WTC11 (cell line): Measurements from ENCODE around the gene TMC1. TPM values are rescaled to one million over a fixed set of nuclear protein-coding genes. Genes with fewer than 3 reads are reported as not detected.

Source experiments
- ATAC-seq: fragments of 200-7000 bp; cut with Tn5 transposase; 2 replicates; pipeline ENCODE4 v1.10.0; 2021; ENCODE audit warnings: mild to moderate bottlenecking, moderate library complexity
- CTCF ChIA-PET: fragments of 300-600 bp; sonication (Branson Sonifier 250); formaldehyde crosslinking; loops from one replicate; lab custom pipeline; 2021; ENCODE audit warnings: antibody characterized with exemption; lab: Charles Lee
- POLR2A ChIA-PET: fragments of 350-600 bp; sonication (Branson Sonifier 250); formaldehyde crosslinking; loops from one replicate; lab custom pipeline; 2021; ENCODE audit warnings: antibody characterized with exemption; lab: Charles Lee
- DNase-seq: peaks from one replicate; pipeline ENCODE4 v3.0.0; 2021; ENCODE audit warnings: low spot score
- H3K27ac Mint-ChIP-seq: 2 replicates; pipeline ENCODE4 v1.8.0; 2021; ENCODE audit warnings: mixed read lengths
- H3K27me3 Mint-ChIP-seq: 2 replicates; pipeline ENCODE4 v1.8.0; 2021; ENCODE audit warnings: low read depth, mild to moderate bottlenecking, moderate library complexity, mixed read lengths
- H3K36me3 Mint-ChIP-seq: 2 replicates; pipeline ENCODE4 v1.8.0; 2021; ENCODE audit warnings: mixed read lengths
- H3K4me1 Mint-ChIP-seq: 2 replicates; pipeline ENCODE4 v1.8.0; 2022; ENCODE audit warnings: mixed read lengths
- H3K4me3 Mint-ChIP-seq: 2 replicates; pipeline ENCODE4 v1.8.0; 2021; ENCODE audit warnings: mild to moderate bottlenecking, moderate library complexity, mixed read lengths
- H3K9me3 Mint-ChIP-seq: 2 replicates; pipeline ENCODE4 v1.8.0; 2021; ENCODE audit warnings: mixed read lengths
- ARID4B ChIP-seq: sonication (generic); formaldehyde crosslinking; IDR thresholded peaks from 2 replicates; pipeline ENCODE4 v1.8.0; 2023; ENCODE audit warnings: missing genetic modification reagents, mild to moderate bottlenecking, borderline replicate concordance
- CBFB ChIP-seq: sonication (generic); formaldehyde crosslinking; IDR thresholded peaks from 2 replicates; pipeline ENCODE4 v1.8.1; 2022; ENCODE audit warnings: mild to moderate bottlenecking, low read depth, missing genetic modification reagents
- CDX4 ChIP-seq: fragments of 250-450 bp; sonication (Bioruptor Pico); IDR thresholded peaks from 2 replicates; pipeline ENCODE4 v1.9.0; 2021; ENCODE audit warnings: moderate library complexity, mild to moderate bottlenecking, inconsistent platforms, borderline replicate concordance
- E2F4 ChIP-seq: sonication (generic); formaldehyde crosslinking; IDR thresholded peaks from 2 replicates; pipeline ENCODE4 v1.8.1; 2022; ENCODE audit warnings: low read depth, mild to moderate bottlenecking, moderate library complexity, missing genetic modification reagents, borderline replicate concordance
- ETV6 ChIP-seq: sonication (generic); formaldehyde crosslinking; IDR thresholded peaks from 2 replicates; pipeline ENCODE4 v1.8.1; 2022; ENCODE audit warnings: mild to moderate bottlenecking, missing genetic modification reagents
- FOXK1 ChIP-seq: sonication (generic); formaldehyde crosslinking; IDR thresholded peaks from 2 replicates; pipeline ENCODE4 v1.8.0; 2022; ENCODE audit warnings: mild to moderate bottlenecking, moderate library complexity, missing genetic modification reagents
- KAT7 ChIP-seq: sonication (generic); formaldehyde crosslinking; IDR thresholded peaks from 2 replicates; pipeline ENCODE4 v1.8.1; 2023; ENCODE audit warnings: missing genetic modification reagents, mild to moderate bottlenecking, borderline replicate concordance
- NFYB ChIP-seq: sonication (generic); formaldehyde crosslinking; conservative IDR thresholded peaks from 2 replicates; pipeline ENCODE4 v1.8.0; 2022; ENCODE audit warnings: low read depth, missing genetic modification reagents
- PREB ChIP-seq: sonication (generic); formaldehyde crosslinking; IDR thresholded peaks from 2 replicates; pipeline ENCODE4 v1.8.1; 2022; ENCODE audit warnings: mild to moderate bottlenecking, missing genetic modification reagents, moderate library complexity, borderline replicate concordance
- RORB ChIP-seq: fragments of 250-450 bp; sonication (Bioruptor Pico); IDR thresholded peaks from 2 replicates; pipeline ENCODE4 v1.9.0; 2021; ENCODE audit warnings: mild to moderate bottlenecking
- SMAD3 ChIP-seq: sonication (generic); formaldehyde crosslinking; IDR thresholded peaks from 2 replicates; pipeline ENCODE4 v1.8.0; 2022; ENCODE audit warnings: missing genetic modification reagents, mild to moderate bottlenecking, borderline replicate concordance
- SP1 ChIP-seq: sonication (generic); formaldehyde crosslinking; conservative IDR thresholded peaks from 2 replicates; pipeline ENCODE4 v1.8.1; 2022; ENCODE audit warnings: missing genetic modification reagents
- STAT6 ChIP-seq: sonication (generic); formaldehyde crosslinking; conservative IDR thresholded peaks from 2 replicates; pipeline ENCODE4 v1.8.1; 2023; ENCODE audit warnings: mild to moderate bottlenecking, low read depth, missing genetic modification reagents, moderate library complexity
- TP53 ChIP-seq: sonication (generic); formaldehyde crosslinking; IDR thresholded peaks from 2 replicates; pipeline ENCODE4 v1.8.1; 2023; ENCODE audit warnings: mild to moderate bottlenecking, missing genetic modification reagents
- ZBTB21 ChIP-seq: sonication (generic); formaldehyde crosslinking; IDR thresholded peaks from 2 replicates; pipeline ENCODE4 v1.8.1; 2023; ENCODE audit warnings: mild to moderate bottlenecking, missing genetic modification reagents, borderline replicate concordance
- ZNF219 ChIP-seq: sonication (generic); formaldehyde crosslinking; IDR thresholded peaks from 2 replicates; pipeline ENCODE4 v1.8.0; 2023; ENCODE audit warnings: missing genetic modification reagents, mild to moderate bottlenecking, borderline replicate concordance
- ZNF425 ChIP-seq: fragments of 250-450 bp; sonication (Bioruptor Pico); conservative IDR thresholded peaks from 2 replicates; pipeline ENCODE4 v1.9.0; 2021; ENCODE audit warnings: mild to moderate bottlenecking
- ZNF532 ChIP-seq: fragments of 250-450 bp; sonication (Bioruptor Pico); IDR thresholded peaks from 2 replicates; pipeline ENCODE4 v1.9.0; 2021; ENCODE audit warnings: mild to moderate bottlenecking, borderline replicate concordance
- total RNA-seq: library from RNA; stranded (reverse); gene quantifications from 3 replicates; pipeline ENCODE4 v1.2.3, GENCODE V29; 2021

TMC1 gene
- total RNA-seq, 1 experiment from 2014 or later: 0.31 TPM

GRCh38 chr9:72563806-72564205 is 42.4 kb downstream of the TMC1 start (continued):
- TF ChIP-seq ZNF425 (CRISPR knock-in tag): no peak
- no peak for TF ChIP-seq E2F4 (CRISPR knock-in tag)
- no peak for TF ChIP-seq STAT6 (CRISPR knock-in tag)
- no peak for TF ChIP-seq RORB (CRISPR knock-in tag)
- TF ChIP-seq FOXK1 (CRISPR knock-in tag): no peak
- no peak for TF ChIP-seq ZNF219 (CRISPR knock-in tag)
- no peak for TF ChIP-seq ETV6 (CRISPR knock-in tag)
- no peak for TF ChIP-seq CBFB (CRISPR knock-in tag)
- no peak for TF ChIP-seq TP53 (CRISPR knock-in tag)

GRCh38 chr9:72564479-72565281 is 43.3 kb downstream of the TMC1 start:
- no peak overlapping the region for H3K4me3 Mint-ChIP-seq
- DNase-seq (no peak), ATAC-seq (no peak)
- POLR2A ChIA-PET: no interaction called here
- no peaks in the 10 kb centered on the region for H3K4me1 Mint-ChIP-seq
- H3K27ac Mint-ChIP-seq: no peak overlapping the region
- CTCF ChIA-PET: no interaction called here
- peaks cover 5% of the 10 kb centered on the region; the same call in 1 of the 2 replicates for H3K36me3 Mint-ChIP-seq
- no peaks in the 10 kb centered on the region for H3K27me3 Mint-ChIP-seq
- peaks cover 25% of the 10 kb centered on the region for H3K9me3 Mint-ChIP-seq
- no peak for TF ChIP-seq ZNF532 (CRISPR knock-in tag)
- TF ChIP-seq NFYB (CRISPR knock-in tag): no peak
- no peak for TF ChIP-seq ARID4B (CRISPR knock-in tag)
- TF ChIP-seq ZBTB21: no peak
- no peak for TF ChIP-seq SP1 (CRISPR knock-in tag)
- no peak for TF ChIP-seq CDX4 (CRISPR knock-in tag)
- TF ChIP-seq SMAD3 (CRISPR knock-in tag): no peak
- TF ChIP-seq PREB (CRISPR knock-in tag): no peak
- TF ChIP-seq KAT7 (CRISPR knock-in tag): no peak
